ENCODE data around the gene SPIC. TPM values are rescaled to one million over a fixed set of nuclear protein-coding genes. Genes with fewer than 3 reads are reported as not detected.

The SPIC gene
- total RNA-seq, 2 donors from 2014 or later: not detected

DNA sequence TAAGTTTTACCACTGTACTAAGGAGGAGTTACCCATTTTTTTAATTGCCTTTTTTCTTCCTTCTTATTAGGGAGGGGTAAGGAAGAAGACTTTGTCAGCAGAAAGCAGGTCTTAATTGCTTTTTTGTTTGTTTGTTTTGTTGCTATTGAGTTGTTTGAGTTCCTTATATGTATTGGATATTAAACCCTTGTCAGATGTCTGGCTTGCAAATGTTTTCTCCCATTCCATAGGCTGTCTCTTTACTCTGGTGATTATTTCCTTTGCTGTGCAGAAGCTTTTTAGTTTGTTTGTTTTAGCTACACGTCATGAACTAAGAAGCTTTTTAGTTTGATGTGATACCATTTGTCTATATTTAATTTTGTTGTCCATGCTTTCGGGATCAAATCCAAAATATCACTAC is 13.3 kb downstream of the SPIC start:
- Mint-ChIP-seq H3K4me1 (ENCODE audit: low read depth in 2 of 2) (no peaks in the 10 kb centered on the region), H3K4me3 (no peak overlapping the region), H3K27ac (no peak overlapping the region), H3K9me3 (no peaks in the 10 kb centered on the region), H3K27me3 (peaks cover 11 to 20% of the 10 kb centered on the region in 2 donors), H3K36me3 (no peaks in the 10 kb centered on the region)
- no peak for ATAC-seq
- DNase-seq (ENCODE audit: low spot score): no peak

- Mint-ChIP-seq H3K36me3 (no peaks in the 10 kb centered on the region), H3K9me3 (no peaks in the 10 kb centered on the region), H3K4me3 (no peak overlapping the region), H3K27me3 (peaks cover 11 to 20% of the 10 kb centered on the region in 2 donors), H3K27ac (no peak overlapping the region), H3K4me1 (ENCODE audit: low read depth in 2 of 2) (no peaks in the 10 kb centered on the region)
- ATAC-seq (no peak), DNase-seq (ENCODE audit: low spot score) (no peak)
Measured at GRCh38 chr12:101490286-101490920, 15.3 kb downstream of the SPIC start.

DNA sequence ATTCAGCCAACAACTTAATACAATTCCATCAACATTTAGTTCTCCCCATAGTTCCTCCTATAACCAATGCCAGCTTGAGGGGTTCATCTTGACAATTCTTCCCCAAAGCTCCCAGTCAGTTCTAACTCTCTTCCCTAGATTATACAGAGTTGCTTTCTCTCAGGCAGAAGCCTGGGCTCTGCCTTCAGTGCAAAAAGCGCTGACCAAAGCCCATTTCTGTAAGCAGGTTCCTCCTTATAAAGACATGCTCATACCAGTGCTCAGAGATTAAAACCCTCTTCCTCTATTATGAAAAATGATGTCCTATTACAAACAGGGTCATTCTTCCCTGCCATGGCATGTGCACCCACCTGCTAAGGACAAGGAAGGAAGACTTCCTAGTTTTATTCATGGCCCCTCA is 16.2 kb downstream of the SPIC start:
- Mint-ChIP-seq H3K9me3 (no peaks in the 10 kb centered on the region), H3K4me1 (ENCODE audit: low read depth in 2 of 2) (no peaks in the 10 kb centered on the region), H3K27ac (no peak overlapping the region), H3K36me3 (no peaks in the 10 kb centered on the region), H3K4me3 (no peak overlapping the region), H3K27me3 (peaks cover 11 to 20% of the 10 kb centered on the region in 2 donors)
- no peak for DNase-seq (ENCODE audit: low spot score)
- no peak for ATAC-seq

- no peak overlapping the region for H3K4me3 Mint-ChIP-seq
Measured at GRCh38 chr12:101493556-101493955, 18.4 kb downstream of the SPIC start.

DNA sequence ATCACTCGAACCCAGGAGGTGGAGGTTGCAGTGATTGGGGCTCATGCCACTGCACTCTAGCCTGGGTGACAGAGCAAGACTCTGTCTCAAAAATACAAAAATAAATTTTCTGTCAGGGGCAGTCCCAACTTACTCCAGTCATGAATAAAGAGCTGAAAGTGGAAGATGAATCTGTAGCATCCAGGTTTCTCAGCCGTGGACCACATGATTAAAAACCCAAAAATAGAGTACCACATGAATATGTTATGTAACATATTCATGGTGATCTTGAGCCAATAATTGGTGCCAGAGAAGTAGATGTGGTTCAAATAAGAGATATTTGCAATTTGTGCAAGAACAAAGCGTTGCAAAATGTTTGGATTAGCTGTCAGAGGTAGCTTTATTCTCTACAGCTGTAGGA is 23.1 kb downstream of the SPIC start:
- H3K4me3 Mint-ChIP-seq: no peak overlapping the region
- DNase-seq (ENCODE audit: low spot score) (no peak), ATAC-seq (no peak)
- no peak overlapping the region for H3K27ac Mint-ChIP-seq
- H3K27me3 Mint-ChIP-seq: peaks cover 10 to 11% of the 10 kb centered on the region in 2 donors
- no peaks in the 10 kb centered on the region for H3K9me3 Mint-ChIP-seq
- no peaks in the 10 kb centered on the region for H3K4me1 Mint-ChIP-seq (ENCODE audit: low read depth in 2 of 2)
- H3K36me3 Mint-ChIP-seq: no peaks in the 10 kb centered on the region

More at GRCh38 chr12:101493556-101493955, 18.4 kb downstream of the SPIC start:
- Mint-ChIP-seq H3K27ac (no peak overlapping the region), H3K9me3 (no peaks in the 10 kb centered on the region), H3K27me3 (peaks cover 8 to 17% of the 10 kb centered on the region in 2 donors), H3K36me3 (no peaks in the 10 kb centered on the region), H3K4me1 (ENCODE audit: low read depth in 2 of 2) (no peaks in the 10 kb centered on the region)
- DNase-seq (ENCODE audit: low spot score) (no peak), ATAC-seq (no peak)

- Mint-ChIP-seq H3K9me3 (no peaks in the 10 kb centered on the region), H3K4me1 (ENCODE audit: low read depth in 2 of 2) (no peaks in the 10 kb centered on the region), H3K27me3 (peaks cover 19 to 23% of the 10 kb centered on the region in 2 donors), H3K36me3 (no peaks in the 10 kb centered on the region), H3K27ac (no peak overlapping the region), H3K4me3 (no peak overlapping the region)
- DNase-seq (ENCODE audit: low spot score) (no peak), ATAC-seq (no peak)
Measured at GRCh38 chr12:101501410-101501995, 26.4 kb downstream of the SPIC start.

- no peak for ATAC-seq
- no peaks in the 10 kb centered on the region for H3K36me3 Mint-ChIP-seq
- H3K27me3 Mint-ChIP-seq: peaks cover 0 to 8% of the 10 kb centered on the region in 2 donors
Measured at GRCh38 chr12:101521136-101521535, 46.0 kb downstream of the SPIC start.

DNA sequence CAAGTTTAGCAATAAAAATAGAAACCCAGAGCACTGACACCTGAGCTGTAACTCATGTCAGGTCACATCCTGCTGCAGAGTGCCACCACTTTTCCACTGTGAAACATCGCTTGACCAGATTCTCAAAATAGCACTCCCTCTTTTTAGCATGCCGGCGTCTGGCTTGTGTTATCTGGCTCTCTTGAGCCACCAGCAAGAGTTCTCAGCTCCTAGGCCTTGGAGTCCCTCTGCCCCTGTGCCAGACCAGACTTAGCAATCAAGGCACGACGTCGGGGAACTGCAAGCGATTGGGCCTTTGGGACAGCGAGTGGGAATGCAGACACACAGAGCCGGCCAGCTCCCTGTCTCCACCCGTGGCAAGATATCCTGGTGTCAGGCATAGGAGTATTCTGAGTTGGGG is 52.5 kb downstream of the SPIC start:
- Mint-ChIP-seq H3K36me3 (no peaks in the 10 kb centered on the region), H3K4me3 (no peak overlapping the region), H3K9me3 (no peaks in the 10 kb centered on the region), H3K27me3 (peaks cover 0 to 3% of the 10 kb centered on the region in 2 donors), H3K27ac (no peak overlapping the region), H3K4me1 (ENCODE audit: low read depth in 2 of 2) (no peaks in the 10 kb centered on the region)
- DNase-seq (ENCODE audit: low spot score): no peak
- ATAC-seq: no peak

More at GRCh38 chr12:101521136-101521535, 46.0 kb downstream of the SPIC start:
- Mint-ChIP-seq H3K27ac (no peak overlapping the region), H3K4me3 (no peak overlapping the region), H3K4me1 (ENCODE audit: low read depth in 2 of 2) (no peaks in the 10 kb centered on the region), H3K9me3 (no peaks in the 10 kb centered on the region)
- DNase-seq (ENCODE audit: low spot score): no peak

- H3K27ac Mint-ChIP-seq: no peak overlapping the region
- H3K9me3 Mint-ChIP-seq: no peaks in the 10 kb centered on the region
- peaks cover 3 to 19% of the 10 kb centered on the region in 2 donors for H3K27me3 Mint-ChIP-seq
- ATAC-seq (no peak), DNase-seq (ENCODE audit: low spot score) (no peak)
- no peaks in the 10 kb centered on the region for H3K36me3 Mint-ChIP-seq
- H3K4me3 Mint-ChIP-seq: no peak overlapping the region
- H3K4me1 Mint-ChIP-seq (ENCODE audit: low read depth in 2 of 2): no peaks in the 10 kb centered on the region
Measured at GRCh38 chr12:101536069-101536674, 61.0 kb downstream of the SPIC start.

Other genes starting within 250 kb of the SPIC start
- 10 to 100 TPM; 22.7 to 37.9 TPM for gene UTP20, start 195.2 kb upstream of the SPIC start, total RNA-seq
- gene ARL1, start 67.6 kb upstream of the SPIC start, total RNA-seq: 10 to 100 TPM; 47.1 to 71.2 TPM
- not detected for gene MYBPC1, start 119.6 kb downstream of the SPIC start, total RNA-seq
- 10 to 100 TPM in 1 of 2 donors, 1 to 10 TPM in 1; 5.3 to 21.0 TPM for gene CHPT1, start 222.3 kb downstream of the SPIC start, total RNA-seq

Data from natural killer cell treated with Interleukin-12 subunit alpha and Interleukin-12 subunit beta and Interleukin-15 and Interleukin-18, amount 100 ng/mL, for 72 hours (primary cell).